Right lobe of liver (tissue), 4 donors: ENCODE data around the gene EML3.

Source experiments
- POLR2A ChIP-seq: fragments of 450-650 bp; IDR thresholded peaks from one replicate; pipeline ENCODE4 v1.6.1; 2017; ENCODE audit warnings: antibody characterized with exemption, mild to moderate bottlenecking
- TF ChIP-seq, protein P1 (sequence below), 4 donors: fragments of 200-600 bp in 3 of 4; fragments of 450-650 bp in 1 of 4; IDR thresholded peaks; one replicate each; pipeline versions ENCODE4 v1.5.1 to v1.8.0; 2016 to 2022; ENCODE audit warnings: antibody characterized with exemption in 4 of 4, mild to moderate bottlenecking in 2 of 4
- donor health status: DM: no; HTN: no; CAD: no.
- donor health status: DM: no; HTN: no; CAD: no.
- donor health status: DM: no; HTN: yes; CAD: no.

DNA sequence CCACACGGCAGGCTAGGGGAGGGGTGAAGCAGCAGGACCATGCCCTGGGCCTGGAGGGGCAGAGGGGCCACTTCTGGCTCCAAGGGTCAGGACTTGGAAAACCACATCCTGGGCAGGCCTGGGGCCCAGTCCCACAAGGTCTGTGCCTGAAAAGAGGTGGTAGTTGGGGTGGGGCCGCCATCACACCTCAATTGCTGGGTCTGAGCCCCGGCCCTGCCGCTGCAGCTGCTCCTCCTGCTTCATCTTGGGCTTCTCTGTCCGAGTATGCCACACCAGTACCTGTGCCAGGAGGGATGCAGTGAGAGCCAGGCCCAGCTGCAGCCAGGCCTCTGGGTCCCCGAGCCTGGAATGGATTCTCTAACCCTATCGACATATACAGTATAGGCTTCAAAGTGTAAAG lies 2.9 kb upstream of the EML3 start:
- TF ChIP-seq, protein P1, sequence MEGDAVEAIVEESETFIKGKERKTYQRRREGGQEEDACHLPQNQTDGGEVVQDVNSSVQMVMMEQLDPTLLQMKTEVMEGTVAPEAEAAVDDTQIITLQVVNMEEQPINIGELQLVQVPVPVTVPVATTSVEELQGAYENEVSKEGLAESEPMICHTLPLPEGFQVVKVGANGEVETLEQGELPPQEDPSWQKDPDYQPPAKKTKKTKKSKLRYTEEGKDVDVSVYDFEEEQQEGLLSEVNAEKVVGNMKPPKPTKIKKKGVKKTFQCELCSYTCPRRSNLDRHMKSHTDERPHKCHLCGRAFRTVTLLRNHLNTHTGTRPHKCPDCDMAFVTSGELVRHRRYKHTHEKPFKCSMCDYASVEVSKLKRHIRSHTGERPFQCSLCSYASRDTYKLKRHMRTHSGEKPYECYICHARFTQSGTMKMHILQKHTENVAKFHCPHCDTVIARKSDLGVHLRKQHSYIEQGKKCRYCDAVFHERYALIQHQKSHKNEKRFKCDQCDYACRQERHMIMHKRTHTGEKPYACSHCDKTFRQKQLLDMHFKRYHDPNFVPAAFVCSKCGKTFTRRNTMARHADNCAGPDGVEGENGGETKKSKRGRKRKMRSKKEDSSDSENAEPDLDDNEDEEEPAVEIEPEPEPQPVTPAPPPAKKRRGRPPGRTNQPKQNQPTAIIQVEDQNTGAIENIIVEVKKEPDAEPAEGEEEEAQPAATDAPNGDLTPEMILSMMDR (IDR thresholded peaks at IDR 0.05): no peak
- TF ChIP-seq POLR2A: no peak
